SK-N-SH treated with all-trans-retinoic acid at 6 μM for 48 hours (cell line): Measurements from ENCODE around the gene LGALS7B.
"Not testable (repeated sequence)": the region's sequence is repeated elsewhere in the genome, so short reads cannot be mapped to it uniquely, and the experiment has no call there.

Experiments used
- ARNTL ChIP-seq: fragments of 450-650 bp; formaldehyde crosslinking; IDR thresholded peaks from 2 replicates; pipeline ENCODE4 v1.5.0; 2020; ENCODE audit warnings: low read depth, mild to moderate bottlenecking, moderate library complexity, borderline replicate concordance
- CREB5 ChIP-seq: fragments of 250-450 bp; sonication (Bioruptor Pico); IDR thresholded peaks from 2 replicates; pipeline ENCODE4 v1.5.1; 2020; ENCODE audit warnings: low read depth, mild to moderate bottlenecking, moderate library complexity
- CSRNP3 ChIP-seq: fragments of 250-450 bp; sonication (Bioruptor Pico); IDR thresholded peaks from 2 replicates; pipeline ENCODE4 v1.5.1; 2021; ENCODE audit warnings: mild to moderate bottlenecking, moderate library complexity
- GLIS3 ChIP-seq: fragments of 250-450 bp; sonication (Bioruptor Pico); IDR thresholded peaks from 2 replicates; pipeline ENCODE4 v1.5.0; 2020; ENCODE audit warnings: mild to moderate bottlenecking, moderate library complexity
- ISL1 ChIP-seq: fragments of 250-450 bp; sonication (Bioruptor Pico); IDR thresholded peaks from 2 replicates; pipeline ENCODE4 v2.1.2; 2022; ENCODE audit warnings: mild to moderate bottlenecking, moderate library complexity
- PATZ1 ChIP-seq: fragments of 250-450 bp; sonication (Bioruptor Pico); IDR thresholded peaks from 2 replicates; pipeline ENCODE4 v1.8.0; 2020; ENCODE audit warnings: mild to moderate bottlenecking, moderate library complexity, borderline replicate concordance
- POU6F1 ChIP-seq: fragments of 250-450 bp; sonication (Bioruptor Pico); IDR thresholded peaks from 2 replicates; pipeline ENCODE4 v1.8.0; 2021; ENCODE audit warnings: low read depth, mild to moderate bottlenecking, moderate library complexity, borderline replicate concordance
- PPARA ChIP-seq: fragments of 250-450 bp; sonication (Bioruptor Pico); IDR thresholded peaks from 2 replicates; pipeline ENCODE4 v1.5.0; 2020; ENCODE audit warnings: mild to moderate bottlenecking, borderline replicate concordance
- RARB ChIP-seq: fragments of 250-450 bp; sonication (Bioruptor Pico); IDR thresholded peaks from 2 replicates; pipeline ENCODE4 v1.8.0; 2021; ENCODE audit warnings: mild to moderate bottlenecking, moderate library complexity
- TOX ChIP-seq: fragments of 250-450 bp; sonication (Bioruptor Pico); IDR thresholded peaks from 2 replicates; pipeline ENCODE4 v1.8.0; 2021; ENCODE audit warnings: mild to moderate bottlenecking, moderate library complexity, borderline replicate concordance
- ZNF565 ChIP-seq: fragments of 450-650 bp; formaldehyde crosslinking; conservative IDR thresholded peaks from 2 replicates; pipeline ENCODE4 v1.5.0; 2020; ENCODE audit warnings: low read depth, mild to moderate bottlenecking, moderate library complexity
- ZNF70 ChIP-seq: fragments of 450-650 bp; formaldehyde crosslinking; IDR thresholded peaks from 2 replicates; pipeline ENCODE4 v1.5.0; 2020; ENCODE audit warnings: mild to moderate bottlenecking, moderate library complexity
- ZNF8 ChIP-seq: fragments of 450-650 bp; formaldehyde crosslinking; IDR thresholded peaks from 2 replicates; pipeline ENCODE4 v1.5.0; 2020; ENCODE audit warnings: mild to moderate bottlenecking, moderate library complexity

GRCh38 chr19:38786061-38786460 lies 2.9 kb upstream of the LGALS7B start:
- TF ChIP-seq ISL1 (CRISPR knock-in tag); RARB; GLIS3 (CRISPR knock-in tag); PATZ1 (CRISPR knock-in tag); TOX; ZNF8 (CRISPR knock-in tag); CREB5; ARNTL; PPARA (CRISPR knock-in tag); ZNF565 (CRISPR knock-in tag); ZNF70 (CRISPR knock-in tag); POU6F1; CSRNP3: not testable (repeated sequence)
